Activated B cell treated with CpG ODN at 0.5 μM for 24 hours (primary cell): ENCODE data around the gene ABCB6. TPM values are rescaled to one million over a fixed set of nuclear protein-coding genes. Genes with fewer than 3 reads are reported as not detected.
"Not testable (repeated sequence)": the region's sequence is repeated elsewhere in the genome, so short reads cannot be mapped to it uniquely, and the experiment has no call there.

Experiments used
- ATAC-seq: fragments of 200-7000 bp; cut with Tn5 transposase; one replicate; pipeline ENCODE4 v1.10.0; 2021; ENCODE audit warnings: low read depth, mild to moderate bottlenecking, moderate library complexity
- CTCF ChIA-PET: fragments of 350-600 bp; sonication (Branson Sonifier 250); formaldehyde crosslinking; loops from one replicate; lab custom pipeline; 2021; ENCODE audit warnings: antibody characterized with exemption; lab: Charles Lee
- POLR2A ChIA-PET: fragments of 350-600 bp; sonication (Branson Sonifier 250); formaldehyde crosslinking; loops from one replicate; lab custom pipeline; 2021; ENCODE audit warnings: antibody characterized with exemption; lab: Charles Lee
- DNase-seq: peaks from one replicate; pipeline ENCODE4 v3.0.0; 2022
- H3K27ac Mint-ChIP-seq: one replicate; pipeline ENCODE4 v1.8.0; 2020; ENCODE audit warnings: mixed read lengths
- H3K27me3 Mint-ChIP-seq: one replicate; pipeline ENCODE4 v1.8.0; 2021; ENCODE audit warnings: mixed read lengths
- H3K36me3 Mint-ChIP-seq: one replicate; pipeline ENCODE4 v1.8.0; 2021; ENCODE audit warnings: low read depth, mixed read lengths
- H3K4me1 Mint-ChIP-seq: one replicate; pipeline ENCODE4 v1.8.0; 2021; ENCODE audit warnings: mixed read lengths
- H3K4me3 Mint-ChIP-seq: one replicate; pipeline ENCODE4 v1.8.0; 2020; ENCODE audit warnings: mild to moderate bottlenecking, mixed read lengths
- H3K9me3 Mint-ChIP-seq: one replicate; pipeline ENCODE4 v1.8.0; 2020; ENCODE audit warnings: mixed read lengths
- intact Hi-C: fragments of 100-400 bp; cut with micrococcal nuclease; formaldehyde crosslinking; loops from one replicate; pipeline ENCODE4 v1.15.1; 2024
- total RNA-seq: library from RNA; stranded (reverse); gene quantifications from 2 replicates; pipeline ENCODE4 v1.2.3, GENCODE V29; 2022
- TF ChIP-seq, protein P1 (sequence below): fragments of 200-600 bp; IDR thresholded peaks from one replicate; pipeline ENCODE4 v1.8.0; 2022; ENCODE audit warnings: antibody characterized with exemption, mild to moderate bottlenecking

Gene ABCB6
- total RNA-seq, 1 donor from 2014 or later: 16.6 TPM

DNA sequence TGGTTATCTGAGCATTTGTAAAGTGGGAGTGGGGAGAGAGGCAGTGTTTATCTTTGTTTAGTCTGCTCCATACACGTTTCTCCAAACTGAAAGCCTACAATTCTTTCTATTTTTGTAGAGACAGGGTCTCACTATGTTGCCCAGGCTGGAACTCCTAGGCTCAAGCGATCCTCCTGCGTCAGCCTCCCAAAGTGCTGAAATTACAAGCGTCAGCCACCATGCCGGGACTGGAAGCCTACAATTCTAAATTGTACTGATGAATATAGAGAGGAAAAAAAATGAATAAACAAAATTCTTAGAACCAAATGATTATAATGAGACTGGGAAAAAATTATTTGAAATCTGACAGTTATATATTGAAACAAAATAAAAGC is 13.6 kb downstream of the ABCB6 start:
- H3K36me3 Mint-ChIP-seq: peaks cover 18% of the 10 kb centered on the region
- H3K4me3 Mint-ChIP-seq: no peak overlapping the region
- TF ChIP-seq, protein P1, sequence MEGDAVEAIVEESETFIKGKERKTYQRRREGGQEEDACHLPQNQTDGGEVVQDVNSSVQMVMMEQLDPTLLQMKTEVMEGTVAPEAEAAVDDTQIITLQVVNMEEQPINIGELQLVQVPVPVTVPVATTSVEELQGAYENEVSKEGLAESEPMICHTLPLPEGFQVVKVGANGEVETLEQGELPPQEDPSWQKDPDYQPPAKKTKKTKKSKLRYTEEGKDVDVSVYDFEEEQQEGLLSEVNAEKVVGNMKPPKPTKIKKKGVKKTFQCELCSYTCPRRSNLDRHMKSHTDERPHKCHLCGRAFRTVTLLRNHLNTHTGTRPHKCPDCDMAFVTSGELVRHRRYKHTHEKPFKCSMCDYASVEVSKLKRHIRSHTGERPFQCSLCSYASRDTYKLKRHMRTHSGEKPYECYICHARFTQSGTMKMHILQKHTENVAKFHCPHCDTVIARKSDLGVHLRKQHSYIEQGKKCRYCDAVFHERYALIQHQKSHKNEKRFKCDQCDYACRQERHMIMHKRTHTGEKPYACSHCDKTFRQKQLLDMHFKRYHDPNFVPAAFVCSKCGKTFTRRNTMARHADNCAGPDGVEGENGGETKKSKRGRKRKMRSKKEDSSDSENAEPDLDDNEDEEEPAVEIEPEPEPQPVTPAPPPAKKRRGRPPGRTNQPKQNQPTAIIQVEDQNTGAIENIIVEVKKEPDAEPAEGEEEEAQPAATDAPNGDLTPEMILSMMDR: no peak
- POLR2A ChIA-PET: interaction anchor here (0.7 to 5.3 kb wide), 5 partner anchors 28 to 494 kb away, joined by 3 to 98 read pairs (median 21); partner anchors contain the start of genes CNPPD1, DNAJB2, RETREG2 and TUBA4A
- H3K4me1 Mint-ChIP-seq: peaks cover 19% of the 10 kb centered on the region
- no peaks in the 10 kb centered on the region for H3K9me3 Mint-ChIP-seq
- CTCF ChIA-PET: interaction anchor here (1.1 to 1.9 kb wide), 2 partner anchors 30 to 95 kb away, joined by 5 to 12 read pairs; partner anchors contain the start of gene CNPPD1
- ATAC-seq (no peak), DNase-seq (no peak)
- no peaks in the 10 kb centered on the region for H3K27me3 Mint-ChIP-seq
- intact Hi-C loops: no loop called here
- H3K27ac Mint-ChIP-seq: peak overlapping the region; percentile 35

DNA sequence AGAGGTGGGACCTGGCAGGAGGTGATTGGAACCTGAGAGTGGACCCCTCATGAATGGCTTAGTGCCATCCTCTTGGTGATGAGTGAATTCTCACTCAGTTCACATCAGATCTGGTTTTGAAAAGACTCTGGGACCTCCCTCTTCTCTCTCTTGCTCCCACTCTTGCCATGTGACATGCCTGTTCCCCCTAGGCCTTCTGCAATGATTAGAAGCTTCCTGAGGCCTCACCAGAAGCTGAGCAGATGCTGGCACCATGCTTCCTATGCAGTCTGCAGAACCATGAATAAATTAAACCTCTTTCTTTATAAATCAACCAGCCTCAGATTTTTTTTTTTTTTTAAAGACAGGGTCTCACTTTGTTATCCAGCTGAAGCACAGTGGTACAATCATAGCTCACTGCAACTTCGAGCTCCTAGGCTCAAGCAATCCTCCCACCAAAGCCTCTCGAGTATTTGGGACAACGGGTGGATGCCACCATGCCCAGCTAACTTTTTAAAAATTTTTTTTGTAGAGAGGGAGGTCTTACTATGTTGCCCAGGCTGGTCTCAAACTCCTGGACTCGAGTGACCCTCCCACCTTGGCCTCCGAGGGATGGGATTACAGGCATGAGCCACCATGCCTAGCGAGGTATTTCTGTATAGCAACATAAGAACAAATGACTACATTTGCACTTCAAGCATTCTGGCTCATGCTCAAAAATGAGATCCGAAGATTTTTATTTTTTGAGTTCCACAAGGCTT is 14.2 kb downstream of the ABCB6 start:
- peaks cover 17% of the 10 kb centered on the region for H3K36me3 Mint-ChIP-seq
- H3K4me1 Mint-ChIP-seq: peaks cover 19% of the 10 kb centered on the region
- no peak overlapping the region for H3K27ac Mint-ChIP-seq
- no peaks in the 10 kb centered on the region for H3K27me3 Mint-ChIP-seq
- CTCF ChIA-PET: no interaction called here
- POLR2A ChIA-PET: interaction anchor here (1.1 kb wide), 1 partner anchor 28 kb away, joined by 4 read pairs; the partner anchor contains the start of gene CNPPD1
- DNase-seq: no peak
- ATAC-seq: no peak
- no peak overlapping the region for H3K4me3 Mint-ChIP-seq
- intact Hi-C loops: no loop called here
- H3K9me3 Mint-ChIP-seq: no peaks in the 10 kb centered on the region
- TF ChIP-seq, protein P1: no peak

DNA sequence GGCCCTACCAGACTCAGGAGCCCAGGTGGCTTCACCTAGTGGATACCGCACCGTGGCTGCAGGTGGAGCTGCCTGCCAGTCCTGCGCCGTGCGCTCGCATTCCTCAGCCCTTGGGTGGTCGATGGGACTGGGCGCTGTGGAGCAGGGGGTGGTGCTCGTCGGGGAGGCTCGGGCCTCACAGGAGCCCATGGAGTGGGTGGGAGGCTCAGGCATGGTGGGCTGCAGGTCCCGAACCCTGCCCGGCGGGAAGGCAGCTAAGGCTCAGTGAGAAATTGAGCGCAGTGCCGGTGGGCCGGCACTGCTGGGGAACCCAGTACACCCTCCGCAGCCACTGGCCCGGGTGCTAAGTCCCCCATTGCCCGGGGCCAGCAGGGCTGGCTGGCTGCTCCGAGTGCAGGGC is 17.4 kb downstream of the ABCB6 start:
- CTCF ChIA-PET, H3K27ac Mint-ChIP-seq, H3K27me3 Mint-ChIP-seq, DNase-seq, H3K4me1 Mint-ChIP-seq, ATAC-seq, H3K9me3 Mint-ChIP-seq, H3K4me3 Mint-ChIP-seq, H3K36me3 Mint-ChIP-seq, intact Hi-C loops: not testable (repeated sequence)
- POLR2A ChIA-PET: interaction anchor here (1.2 kb wide), 1 partner anchor 78 kb away, joined by 3 read pairs; the partner anchor contains the start of gene DNAJB2

DNA sequence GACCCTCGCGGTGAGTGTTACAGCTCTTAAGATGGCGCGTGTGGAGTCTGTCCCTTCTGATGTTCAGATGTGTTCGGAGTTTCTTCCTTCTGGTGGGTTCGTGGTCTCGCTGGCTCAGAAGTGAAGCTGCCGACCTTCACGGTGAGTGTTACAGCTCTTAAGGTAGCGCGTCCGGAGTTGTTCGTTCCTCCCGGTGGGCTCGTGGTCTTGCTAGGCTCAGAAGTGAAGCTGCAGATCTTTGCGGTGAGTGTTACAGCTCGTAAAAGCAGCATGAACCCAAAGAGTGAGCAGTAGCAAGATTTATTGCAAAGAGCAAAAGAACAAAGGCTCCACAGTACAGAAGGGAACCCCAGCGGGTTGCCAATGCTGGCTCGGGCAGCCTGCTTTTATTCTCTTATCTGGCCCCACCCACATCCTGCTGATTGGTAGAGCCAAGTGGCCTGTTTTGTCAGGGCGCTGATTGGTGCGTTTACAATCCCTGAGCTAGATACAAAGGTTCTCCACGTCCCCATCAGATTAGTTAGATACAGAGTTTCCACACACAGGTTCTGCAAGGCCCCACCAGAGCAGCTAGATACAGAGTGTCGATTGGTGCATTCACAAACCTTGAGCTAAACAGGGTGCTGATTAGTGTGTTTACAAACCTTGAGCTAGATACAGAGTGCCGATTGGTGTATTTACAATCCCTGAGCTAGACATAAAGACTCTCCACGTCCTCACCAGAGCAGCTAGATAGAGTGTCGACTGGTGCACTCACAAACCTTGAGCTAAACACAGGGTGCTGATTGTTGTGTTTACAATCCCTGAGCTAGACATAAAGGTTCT is 18.0 kb downstream of the ABCB6 start:
- H3K36me3 Mint-ChIP-seq, intact Hi-C loops, H3K4me3 Mint-ChIP-seq, H3K4me1 Mint-ChIP-seq, ATAC-seq, H3K9me3 Mint-ChIP-seq, DNase-seq, H3K27ac Mint-ChIP-seq, CTCF ChIA-PET, H3K27me3 Mint-ChIP-seq: not testable (repeated sequence)
- POLR2A ChIA-PET: interaction anchor here (1.2 kb wide), 1 partner anchor 78 kb away, joined by 3 read pairs; the partner anchor contains the start of gene DNAJB2

DNA sequence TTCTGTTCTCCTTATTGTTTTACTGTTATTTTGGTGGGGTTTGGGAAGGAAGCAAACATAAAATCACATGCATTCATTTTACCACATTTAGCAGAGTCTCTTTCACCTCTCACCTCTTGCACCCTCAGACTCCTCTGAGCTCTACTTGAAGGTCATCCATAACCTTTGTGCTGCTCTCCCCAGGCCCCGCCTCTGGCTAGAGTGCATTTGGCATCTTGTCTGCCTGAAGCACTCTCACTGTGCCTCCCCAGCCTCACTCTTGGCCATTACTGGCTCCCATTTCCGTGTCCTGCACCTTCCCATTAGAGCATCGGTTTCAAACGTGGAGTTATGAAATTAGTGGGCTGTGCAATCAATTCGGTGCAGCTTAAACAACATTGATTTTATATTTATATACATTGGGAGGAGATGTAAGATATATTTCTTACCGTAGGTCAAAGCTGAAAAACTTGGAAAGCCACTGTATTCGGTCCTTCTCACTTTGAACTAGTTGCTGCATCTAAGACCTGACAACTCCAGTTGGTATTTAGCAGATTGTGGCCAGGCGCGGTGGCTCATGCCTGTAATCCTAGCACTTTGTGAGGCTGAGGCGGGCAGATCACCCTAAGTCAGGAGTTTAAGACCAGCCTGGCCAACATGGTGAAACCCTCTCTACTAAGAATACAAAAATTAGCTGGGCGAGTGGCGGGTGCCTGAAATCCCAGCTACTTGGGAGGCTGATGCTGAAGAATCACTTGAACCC is 19.1 kb downstream of the ABCB6 start:
- no peak overlapping the region for H3K4me3 Mint-ChIP-seq
- intact Hi-C loops: no loop called here
- no peak overlapping the region for H3K27ac Mint-ChIP-seq
- TF ChIP-seq, protein P1: no peak
- H3K4me1 Mint-ChIP-seq: no peaks in the 10 kb centered on the region
- ATAC-seq: no peak
- ChIA-PET CTCF (no interaction called here), POLR2A (no interaction called here)
- peaks cover 6% of the 10 kb centered on the region for H3K27me3 Mint-ChIP-seq
- no peak for DNase-seq
- no peaks in the 10 kb centered on the region for H3K9me3 Mint-ChIP-seq
- H3K36me3 Mint-ChIP-seq: no peaks in the 10 kb centered on the region
